ENCODE measurements around the gene GAST. TPM values are rescaled to one million over a fixed set of nuclear protein-coding genes. Genes with fewer than 3 reads are reported as not detected.

GAST gene
- total and polyA plus RNA-seq, 2 of the 4 experiments (the other 2 are of a cell fraction), result not detected

DNA sequence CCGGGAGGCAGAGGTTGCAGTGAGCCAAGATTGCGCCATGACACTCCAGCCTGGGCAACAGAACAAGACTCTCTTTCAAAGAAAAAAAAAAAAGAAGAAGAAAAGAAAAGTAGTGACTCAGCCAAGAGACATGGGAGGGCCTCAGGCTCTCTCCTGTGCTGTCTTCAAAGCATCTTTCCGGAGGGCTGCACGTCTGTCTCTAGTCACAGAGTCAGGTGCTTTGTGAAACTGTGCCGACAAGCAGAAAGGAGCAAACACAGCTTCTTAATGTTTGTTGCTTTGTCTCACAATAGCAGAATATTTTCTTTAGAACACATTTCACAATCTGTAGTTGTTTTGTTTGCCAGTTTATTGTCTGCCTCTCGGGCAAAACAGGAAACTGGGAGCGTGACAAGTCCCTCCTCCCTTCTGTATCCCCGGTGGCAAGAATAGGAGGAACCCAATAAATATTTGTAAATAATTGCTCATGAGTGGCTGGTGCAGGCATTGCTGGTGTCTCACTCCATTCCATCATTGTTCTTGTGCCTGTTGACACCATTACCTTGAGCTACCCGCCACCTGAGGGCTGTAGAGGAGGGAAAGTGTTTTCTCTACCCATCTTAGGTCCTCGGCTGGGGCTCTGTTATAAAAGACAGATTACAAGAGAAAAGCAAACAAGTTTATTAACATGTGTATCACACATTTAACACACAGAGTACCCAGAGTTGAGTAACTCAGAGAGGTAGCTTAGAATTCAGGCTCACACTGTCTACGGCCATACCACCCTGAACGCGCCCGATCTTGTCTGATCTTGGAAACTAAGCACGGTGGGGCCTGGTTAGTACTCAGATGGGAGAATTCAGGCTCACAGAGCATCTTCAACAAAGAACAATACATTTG lies 5.5 kb downstream of the GAST start:
- intact Hi-C loops (cut with micrococcal nuclease) (no loop called here), in situ Hi-C loops (cut with MboI; ENCODE audit: low sequenced_read_pairs) (no loop called here), dilution Hi-C loops (cut with HindIII; ENCODE audit: low sequenced_read_pairs, unreplicated experiment) (no loop called here)
- H3K9me3 ChIP-seq (ENCODE audit: control insufficient read depth, insufficient read depth, low read length), result no peaks in the 10 kb centered on the region
- H3K27me3 ChIP-seq (ENCODE audit: control insufficient read depth, insufficient read depth, low read length), result peaks cover 28% of the 10 kb centered on the region
- no peak overlapping the region for H3K56ac ChIP-seq (ENCODE audit: extremely low read depth, insufficient read depth, low read length)
- H3K4ac ChIP-seq (ENCODE audit: low read depth, low read length), result no peak overlapping the region
- H2AK5ac ChIP-seq (ENCODE audit: low read depth, low read length), result no peak overlapping the region
- no peaks in the 10 kb centered on the region for H3K79me1 ChIP-seq (ENCODE audit: low read depth in 1 of 2, low read length in 2 of 2)
- H3K36me3 ChIP-seq (ENCODE audit: control insufficient read depth, insufficient read depth, low read length), result no peaks in the 10 kb centered on the region
- peak; percentile 65 for ATAC-seq (ENCODE audit: low read depth)
- H2BK15ac ChIP-seq (ENCODE audit: low read depth, low read length), result no peak overlapping the region
- H3K4me2 ChIP-seq (ENCODE audit: low read depth, low read length), result no peak overlapping the region
- no peak overlapping the region for H4K8ac ChIP-seq (ENCODE audit: low read depth in 2 of 2, low read length in 2 of 2)
- no peak overlapping the region for H3K9ac ChIP-seq (ENCODE audit: low read depth, low read length)
- WGBS, 2 experiments (ENCODE audit: extremely low coverage in 2 of 2, insufficient read length in 1 of 2), result 40% methylated on average over 3 of the region's 15 CpGs; no CpG with 5 or more reads in 1 of the 2 experiments
- H3K18ac ChIP-seq (ENCODE audit: low read depth, low read length), result no peak overlapping the region
- no peaks in the 10 kb centered on the region for H4K20me1 ChIP-seq (ENCODE audit: insufficient read depth, low read length)
- TF ChIP-seq CEBPB (IDR thresholded peaks at IDR 0.05; ENCODE audit: low read depth, low read length) (peak; percentile 58), SMC3 (IDR thresholded peaks at IDR 0.05; ENCODE audit: low read depth, low read length) (no peak)
- 0 out of 2 replicates have a peak, but pooled peaks cover 2% of the 10 kb centered on the region for H3K4me1 ChIP-seq (ENCODE audit: control insufficient read depth, insufficient read depth, low read length)
- H4K91ac ChIP-seq (ENCODE audit: insufficient read depth, low read depth, low read length), result no peak overlapping the region
- H4K5ac ChIP-seq (ENCODE audit: low read depth, low read length), result no peak overlapping the region
- no peak overlapping the region for H2AK9ac ChIP-seq (replicated peaks; ENCODE audit: low read depth, low read length, poor library complexity)
- DNase-seq, result peak; percentile 33
- H3K9me1 ChIP-seq (ENCODE audit: insufficient read depth, low read length), result no peaks in the 10 kb centered on the region; the same call in 1 of the 2 replicates
- no peak overlapping the region for H2BK120ac ChIP-seq (ENCODE audit: low read depth, low read length)
- no peak overlapping the region for H3K23ac ChIP-seq (ENCODE audit: low read depth, low read length)
- ChIA-PET POLR2A (ENCODE audit: unreplicated experiment) (no interaction called here), CTCF (no interaction called here)
- H2BK5ac ChIP-seq (ENCODE audit: low read depth, low read length, poor library complexity, severe bottlenecking), result no peak overlapping the region
- no peak overlapping the region for H2BK20ac ChIP-seq (ENCODE audit: low read depth, low read length)
- H2AFZ ChIP-seq (replicated peaks; ENCODE audit: low read length, poor library complexity), result no peak overlapping the region
- no peak overlapping the region for H3K14ac ChIP-seq (replicated peaks; ENCODE audit: low read depth, low read length)
- H3K27ac ChIP-seq (ENCODE audit: insufficient read depth, low read length), result no peak overlapping the region
- no peak overlapping the region for H3K4me3 ChIP-seq (ENCODE audit: insufficient read depth, low read depth, low read length)
- no TSS peak for BruUV-seq (replicated peaks)
